Testis (tissue), 2 donors: ENCODE results near the gene PEX10.

Experiments used
- CTCF ChIP-seq, 3 experiments: fragments of 450-650 bp in 2 of 3; fragments of 200-600 bp in 1 of 3; sonication (generic) in 1 of 3; IDR thresholded peaks; one replicate each; pipeline ENCODE4 v1.5.1; 2016 to 2019; ENCODE audit warnings: antibody characterized with exemption in 3 of 3, mild to moderate bottlenecking in 2 of 3, moderate library complexity in 1 of 3
- POLR2A ChIP-seq: fragments of 450-650 bp; IDR thresholded peaks from one replicate; pipeline ENCODE4 v1.6.1; 2017; ENCODE audit warnings: antibody characterized with exemption, mild to moderate bottlenecking, moderate library complexity

DNA sequence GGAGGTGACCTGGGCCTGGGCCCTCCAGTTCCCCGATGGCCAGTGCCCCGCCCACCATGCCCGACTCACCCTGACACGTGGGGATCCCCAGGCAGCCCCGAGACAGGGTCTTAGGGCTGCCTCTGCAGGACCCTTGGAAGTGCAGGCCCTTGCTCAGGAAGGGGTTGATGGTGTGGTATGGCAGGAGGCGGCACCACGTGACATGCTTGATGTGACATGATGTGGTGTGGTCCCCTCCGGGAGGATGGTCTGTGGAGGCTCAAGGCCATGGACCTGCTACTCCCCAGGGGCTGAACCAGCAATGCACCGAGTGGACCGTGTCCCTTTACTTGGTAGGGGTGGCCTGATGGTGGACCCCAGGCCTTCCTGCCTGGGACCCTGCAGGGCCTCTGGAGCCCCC lies 41.9 kb upstream of the PEX10 start:
- TF ChIP-seq CTCF (IDR thresholded peaks at IDR 0.05) = no peak
- TF ChIP-seq POLR2A = no peak
